Upper lobe of left lung (tissue), 6 donors: ENCODE measurements around the gene MORC1. TPM values are rescaled to one million over a fixed set of nuclear protein-coding genes. Genes with fewer than 3 reads are reported as not detected.

Experiments used
- ATAC-seq, 2 donors: fragments of 200-7000 bp; cut with Tn5 transposase; one replicate each; pipeline ENCODE4 v1.9.1; 2022; ENCODE audit warnings: mild to moderate bottlenecking in 2 of 2, moderate library complexity in 2 of 2; ENCODE audit not compliant: low FRiP score in 2 of 2
- DNase-seq, 2 donors: peaks; one replicate each; pipeline ENCODE4 v3.0.0-alpha.2; 2019 to 2020
- H3K27ac ChIP-seq, 4 donors: fragments of 200-600 bp; sonication (generic); one replicate each; pipeline ENCODE4 v1.5.1; 2016 to 2019
- H3K27me3 ChIP-seq, 4 donors: fragments of 200-600 bp; sonication (generic); one replicate each; pipeline ENCODE4 v1.5.1; 2017 to 2019
- H3K36me3 ChIP-seq, 4 donors: fragments of 200-600 bp; sonication (generic); one replicate each; pipeline ENCODE4 v1.5.1; 2016 to 2019
- H3K4me1 ChIP-seq, 4 donors: fragments of 200-600 bp; sonication (generic); one replicate each; pipeline ENCODE4 v1.5.1; 2018 to 2019
- H3K4me3 ChIP-seq, 4 donors: fragments of 200-600 bp; sonication (generic); one replicate each; pipeline ENCODE4 v1.5.1; 2017 to 2019; ENCODE audit warnings: mild to moderate bottlenecking in 2 of 4, moderate library complexity in 1 of 4
- H3K9me3 ChIP-seq, 4 donors: fragments of 200-600 bp; sonication (generic); one replicate each; pipeline ENCODE4 v1.5.1; 2018 to 2019
- CTCF ChIP-seq, 6 experiments: fragments of 450-650 bp in 4 of 6; fragments of 200-600 bp in 2 of 6; sonication (generic) in 2 of 6; IDR thresholded peaks; one replicate each; pipeline ENCODE4 v1.5.1; 2016 to 2019; ENCODE audit warnings: antibody characterized with exemption in 6 of 6
- EP300 ChIP-seq, 4 donors: sonication (generic); formaldehyde crosslinking; IDR thresholded peaks; one replicate each; pipeline ENCODE4 v1.5.1; 2017; ENCODE audit warnings: antibody characterized with exemption in 4 of 4, control low read depth in 2 of 4
- POLR2A ChIP-seq, 4 donors: fragments of 450-650 bp; IDR thresholded peaks; one replicate each; pipeline ENCODE4 v1.5.1; 2016 to 2017; ENCODE audit warnings: antibody characterized with exemption in 4 of 4, mild to moderate bottlenecking in 2 of 4
- POLR2AphosphoS5 ChIP-seq, 2 donors: sonication (generic); formaldehyde crosslinking; IDR thresholded peaks; one replicate each; pipeline ENCODE4 v1.5.1; 2017; ENCODE audit warnings: antibody characterized with exemption in 2 of 2
- WGBS, 2 donors: methylation state at CpG; one replicate each; pipeline ENCODE4 v1.1.5; 2017 to 2018; 5-methylcytosine and 5-hydroxymethylcytosine counted together
- total RNA-seq, 6 donors: library from RNA; depleted of rRNA in 4 of 6; stranded (reverse); fragments of >200 nt in 4 of 6; gene quantifications; one replicate each; pipeline versions ENCODE4 v1.1.0 to v1.2.1, GENCODE V29; 2016 to 2021
- donor health status: DM: no; HTN: no; CAD: no; lungs with moderate emphysema.
- donor health status: DM: no; HTN: yes; CAD: no; lungs with severe emphysema.

MORC1 gene
- total RNA-seq, 6 donors from 2014 or later: 0.15 TPM; not detected in 5

GRCh38 chr3:108976058-108976457 lies 141.9 kb downstream of the MORC1 start:
- Histone ChIP-seq H3K36me3 (no peaks in the 10 kb centered on the region), H3K4me1 (no peaks in the 10 kb centered on the region), H3K27ac (no peak overlapping the region), H3K9me3 (no peaks in the 10 kb centered on the region), H3K27me3 (no peaks in the 10 kb centered on the region), H3K4me3 (no peak overlapping the region)
- DNase-seq (no peak), ATAC-seq (no peak)
- TF ChIP-seq CTCF (IDR thresholded peaks at IDR 0.05) (no peak), POLR2AphosphoS5 (IDR thresholded peaks at IDR 0.05) (no peak), POLR2A (IDR thresholded peaks at IDR 0.05) (no peak), EP300 (IDR thresholded peaks at IDR 0.05) (no peak)
- WGBS, 2 donors: 60 to 88% methylated on average over 2 of the region's 2 CpGs

GRCh38 chr3:108973019-108973418 lies 144.9 kb downstream of the MORC1 start:
- no peak for ATAC-seq
- TF ChIP-seq POLR2A (IDR thresholded peaks at IDR 0.05) (no peak), EP300 (IDR thresholded peaks at IDR 0.05) (no peak), POLR2AphosphoS5 (IDR thresholded peaks at IDR 0.05) (no peak), CTCF (IDR thresholded peaks at IDR 0.05) (no peak)
- DNase-seq: no peak
- WGBS, 2 donors: 69 to 94% methylated on average over 1 of the region's 1 CpG
- Histone ChIP-seq H3K4me1 (no peaks in the 10 kb centered on the region), H3K36me3 (no peaks in the 10 kb centered on the region), H3K4me3 (no peak overlapping the region), H3K9me3 (no peaks in the 10 kb centered on the region), H3K27ac (no peak overlapping the region), H3K27me3 (no peaks in the 10 kb centered on the region)

- H3K36me3 ChIP-seq: no peaks in the 10 kb centered on the region
- H3K27ac ChIP-seq: no peak overlapping the region
- no peak for TF ChIP-seq EP300 (IDR thresholded peaks at IDR 0.05)
- TF ChIP-seq POLR2AphosphoS5 (IDR thresholded peaks at IDR 0.05): no peak
- TF ChIP-seq POLR2A (IDR thresholded peaks at IDR 0.05): no peak
- no peak for TF ChIP-seq CTCF (IDR thresholded peaks at IDR 0.05)
- DNase-seq: no peak
- H3K4me3 ChIP-seq: no peak overlapping the region
- no peaks in the 10 kb centered on the region for H3K4me1 ChIP-seq
- no peaks in the 10 kb centered on the region for H3K9me3 ChIP-seq
- no peaks in the 10 kb centered on the region for H3K27me3 ChIP-seq
- no peak for ATAC-seq
- 82 to 84% methylated on average over 3 of the region's 3 CpGs for WGBS, 2 donors
Observed at GRCh38 chr3:108972482-108972881, 145.5 kb downstream of the MORC1 start.

GRCh38 chr3:108970561-108970960 lies 147.4 kb downstream of the MORC1 start:
- Histone ChIP-seq H3K36me3 (no peaks in the 10 kb centered on the region), H3K9me3 (no peaks in the 10 kb centered on the region), H3K4me3 (no peak overlapping the region), H3K4me1 (no peaks in the 10 kb centered on the region), H3K27ac (no peak overlapping the region), H3K27me3 (no peaks in the 10 kb centered on the region)
- 59 to 60% methylated on average over 3 of the region's 3 CpGs for WGBS, 2 donors
- DNase-seq: no peak
- TF ChIP-seq CTCF (IDR thresholded peaks at IDR 0.05) (no peak), POLR2A (IDR thresholded peaks at IDR 0.05) (no peak), EP300 (IDR thresholded peaks at IDR 0.05) (no peak), POLR2AphosphoS5 (IDR thresholded peaks at IDR 0.05) (no peak)
- ATAC-seq: no peak

- no peak for DNase-seq
- Histone ChIP-seq H3K9me3 (no peaks in the 10 kb centered on the region), H3K27me3 (no peaks in the 10 kb centered on the region), H3K36me3 (no peaks in the 10 kb centered on the region), H3K4me1 (no peaks in the 10 kb centered on the region), H3K4me3 (no peak overlapping the region), H3K27ac (no peak overlapping the region)
- TF ChIP-seq POLR2AphosphoS5 (IDR thresholded peaks at IDR 0.05): no peak
- ATAC-seq: no peak
- 85 to 90% methylated on average over 3 of the region's 3 CpGs for WGBS, 2 donors
Observed at GRCh38 chr3:108966773-108967172, 151.2 kb downstream of the MORC1 start.
